PC-9 (cell line): Measurements from ENCODE around the gene GPER1. TPM values are rescaled to one million over a fixed set of nuclear protein-coding genes. Genes with fewer than 3 reads are reported as not detected.

Source experiments
- BruUV-seq: library from RNA; stranded (reverse); fragments of 400-500 nt; replicated peaks from 2 replicates; lab custom pipeline; 2021; lab: Mats Ljungman, UMichigan
- CTCF ChIA-PET: fragments of 300-600 bp; sonication (Branson Sonifier 250); formaldehyde crosslinking; loops from one replicate; lab custom pipeline; 2022; ENCODE audit warnings: antibody characterized with exemption; lab: Charles Lee
- POLR2A ChIA-PET: fragments of 300-600 bp; sonication (Branson Sonifier 250); formaldehyde crosslinking; loops from one replicate; lab custom pipeline; 2022; ENCODE audit warnings: antibody characterized with exemption; ENCODE audit not compliant: unreplicated experiment; lab: Charles Lee
- DNase-seq, 2 experiments: peaks; one replicate each; pipeline versions ENCODE4 v3.0.0 to v3.0.0-alpha.2; 2015 to 2022; ENCODE audit warnings: mixed read lengths in 1 of 2
- H2AFZ ChIP-seq: fragments of 200-600 bp; sonication (generic); 2 replicates; pipeline ENCODE4 v1.8.1; 2017; ENCODE audit warnings: antibody characterized with exemption
- H3F3A ChIP-seq: fragments of 200-600 bp; sonication (generic); 2 replicates; pipeline ENCODE4 v1.8.1; 2017; ENCODE audit warnings: antibody characterized with exemption, mild to moderate bottlenecking, low read depth; ENCODE audit not compliant: insufficient read depth
- H3K27ac ChIP-seq: fragments of 200-600 bp; sonication (generic); 2 replicates; pipeline ENCODE4 v1.6.1; 2016; ENCODE audit warnings: mixed run types
- H3K27me3 ChIP-seq: fragments of 200-600 bp; sonication (generic); 2 replicates; pipeline ENCODE4 v1.6.1; 2016; ENCODE audit warnings: low read depth, mixed run types; ENCODE audit not compliant: insufficient read depth
- H3K36me3 ChIP-seq: fragments of 200-600 bp; sonication (generic); 2 replicates; pipeline ENCODE4 v1.6.1; 2016; ENCODE audit warnings: low read depth, mixed run types
- H3K4me1 ChIP-seq: fragments of 200-600 bp; sonication (generic); replicated peaks from 2 replicates; pipeline ENCODE4 v1.6.1; 2016; ENCODE audit warnings: mixed run types; ENCODE audit not compliant: insufficient read depth
- H3K4me2 ChIP-seq: fragments of 200-600 bp; sonication (generic); 2 replicates; pipeline ENCODE4 v1.6.1; 2017; ENCODE audit warnings: mixed run types
- H3K4me3 ChIP-seq: fragments of 200-600 bp; sonication (generic); 2 replicates; pipeline ENCODE4 v1.6.1; 2016; ENCODE audit warnings: mixed run types
- H3K79me2 ChIP-seq: fragments of 200-600 bp; sonication (generic); 2 replicates; pipeline ENCODE4 v1.6.1; 2017; ENCODE audit warnings: low read depth, mixed run types
- H3K9me2 ChIP-seq: fragments of 200-600 bp; sonication (generic); 2 replicates; pipeline ENCODE4 v1.8.1; 2017; ENCODE audit warnings: mild to moderate bottlenecking; ENCODE audit not compliant: insufficient read depth
- H3K9me3 ChIP-seq: fragments of 200-600 bp; sonication (generic); 2 replicates; pipeline ENCODE4 v1.8.1; 2016; ENCODE audit warnings: low read depth; ENCODE audit not compliant: insufficient read depth
- H4K20me1 ChIP-seq: fragments of 200-600 bp; sonication (generic); 2 replicates; pipeline ENCODE4 v1.8.1; 2017; ENCODE audit not compliant: insufficient read depth
- CTCF ChIP-seq: fragments of 200-600 bp; sonication (generic); conservative IDR thresholded peaks from 2 replicates; pipeline ENCODE4 v1.6.1; 2017; ENCODE audit warnings: mixed run types, antibody characterized with exemption, mild to moderate bottlenecking, moderate library complexity
- EZH2 ChIP-seq: fragments of 200-600 bp; sonication (generic); IDR thresholded peaks from 2 replicates; pipeline ENCODE4 v1.8.0; 2017; ENCODE audit warnings: antibody characterized with exemption, low read depth
- intact Hi-C: fragments of 100-400 bp; cut with micrococcal nuclease; formaldehyde crosslinking; loops from one replicate; pipeline ENCODE4 v1.10.0; 2022; ENCODE audit not compliant: unreplicated experiment
- total RNA-seq: library from RNA; stranded (reverse); gene quantifications from 2 replicates; pipeline ENCODE4 v1.2.3, GENCODE V29; 2021

Gene GPER1
- total RNA-seq, 1 experiment from 2014 or later: 0.37 TPM

- Histone ChIP-seq H3K4me2 (no peak overlapping the region), H2AFZ (no peak overlapping the region), H3K27me3 (no peaks in the 10 kb centered on the region), H3K36me3 (no peaks in the 10 kb centered on the region), H3K9me2 (no peaks in the 10 kb centered on the region), H3K4me3 (no peak overlapping the region), H4K20me1 (peaks cover 32% of the 10 kb centered on the region), H3K9me3 (no peaks in the 10 kb centered on the region), H3K79me2 (0 out of 2 replicates have a peak, but pooled peaks cover 10% of the 10 kb centered on the region), H3F3A (peaks cover 4% of the 10 kb centered on the region; the same call in 1 of the 2 replicates), H3K27ac (no peak overlapping the region), H3K4me1 (0 out of 2 replicates have a peak, but pooled peaks cover 4% of the 10 kb centered on the region)
- DNase-seq: no peak
- TF ChIP-seq EZH2 (no peak), CTCF (no peak)
- intact Hi-C loops: no loop called here
- POLR2A ChIA-PET: no interaction called here
- no TSS peak for BruUV-seq
- CTCF ChIA-PET: interaction anchor here (0.8 kb wide), 1 partner anchor 122 kb away, joined by 8 read pairs; no protein-coding TSS in a partner anchor
Observed at GRCh38 chr7:1090686-1091643, 3.1 kb downstream of the GPER1 start.

- H3K4me2 ChIP-seq: no peak overlapping the region
Observed at GRCh38 chr7:1091644-1092027, 3.7 kb downstream of the GPER1 start.

More at GRCh38 chr7:1091644-1092027, 3.7 kb downstream of the GPER1 start:
- intact Hi-C loops: no loop called here
- Histone ChIP-seq H3K9me3 (no peaks in the 10 kb centered on the region), H3K79me2 (0 out of 2 replicates have a peak, but pooled peaks cover 3% of the 10 kb centered on the region), H3K36me3 (no peaks in the 10 kb centered on the region), H3K27ac (no peak overlapping the region), H3F3A (no peaks in the 10 kb centered on the region; the same call in 1 of the 2 replicates), H3K27me3 (no peaks in the 10 kb centered on the region), H3K4me1 (0 out of 2 replicates have a peak, but pooled peaks cover 4% of the 10 kb centered on the region), H3K9me2 (no peaks in the 10 kb centered on the region), H3K4me3 (no peak overlapping the region), H2AFZ (no peak overlapping the region), H4K20me1 (peaks cover 32% of the 10 kb centered on the region)
- ChIA-PET CTCF (no interaction called here), POLR2A (no interaction called here)
- BruUV-seq: no TSS peak
- no peak for DNase-seq
- TF ChIP-seq CTCF (no peak), EZH2 (no peak)
